Head of caudate nucleus (tissue), 42 donors: Measurements from ENCODE around the gene RAPSN.

ENCODE experiments used
- DNase-seq, 42 donors: peaks; one replicate each; pipeline versions ENCODE4 v3.0.0 to v3.0.0-alpha.2; 2020 to 2021; ENCODE audit warnings: mixed read lengths in 7 of 42
- intact Hi-C: fragments of 100-400 bp; cut with DNase I; formaldehyde crosslinking; loops from one replicate; pipeline ENCODE4 v1.15.0; 2022

RAPSN gene

DNA sequence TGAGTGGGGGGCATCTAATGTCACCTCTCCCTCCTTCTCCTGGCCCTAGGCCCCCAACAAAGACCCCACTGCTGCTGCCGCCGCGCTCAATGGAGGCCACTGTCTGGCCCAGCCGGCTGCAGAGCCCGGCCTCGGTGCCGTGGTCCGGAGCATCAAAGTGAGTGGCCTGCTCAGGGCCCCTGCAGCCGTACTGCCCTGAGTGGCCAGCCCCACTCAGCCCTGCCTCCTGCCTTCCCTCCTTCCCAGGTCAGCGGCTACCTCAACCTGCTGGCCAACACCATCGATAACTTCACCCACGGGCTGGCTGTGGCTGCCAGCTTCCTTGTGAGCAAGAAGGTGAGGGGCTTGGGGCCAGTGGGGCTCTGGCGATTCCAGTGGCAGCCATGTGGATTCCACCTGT lies 35.6 kb downstream of the RAPSN start:
- intact Hi-C loops, result no loop called here
- DNase-seq, result no peak

DNA sequence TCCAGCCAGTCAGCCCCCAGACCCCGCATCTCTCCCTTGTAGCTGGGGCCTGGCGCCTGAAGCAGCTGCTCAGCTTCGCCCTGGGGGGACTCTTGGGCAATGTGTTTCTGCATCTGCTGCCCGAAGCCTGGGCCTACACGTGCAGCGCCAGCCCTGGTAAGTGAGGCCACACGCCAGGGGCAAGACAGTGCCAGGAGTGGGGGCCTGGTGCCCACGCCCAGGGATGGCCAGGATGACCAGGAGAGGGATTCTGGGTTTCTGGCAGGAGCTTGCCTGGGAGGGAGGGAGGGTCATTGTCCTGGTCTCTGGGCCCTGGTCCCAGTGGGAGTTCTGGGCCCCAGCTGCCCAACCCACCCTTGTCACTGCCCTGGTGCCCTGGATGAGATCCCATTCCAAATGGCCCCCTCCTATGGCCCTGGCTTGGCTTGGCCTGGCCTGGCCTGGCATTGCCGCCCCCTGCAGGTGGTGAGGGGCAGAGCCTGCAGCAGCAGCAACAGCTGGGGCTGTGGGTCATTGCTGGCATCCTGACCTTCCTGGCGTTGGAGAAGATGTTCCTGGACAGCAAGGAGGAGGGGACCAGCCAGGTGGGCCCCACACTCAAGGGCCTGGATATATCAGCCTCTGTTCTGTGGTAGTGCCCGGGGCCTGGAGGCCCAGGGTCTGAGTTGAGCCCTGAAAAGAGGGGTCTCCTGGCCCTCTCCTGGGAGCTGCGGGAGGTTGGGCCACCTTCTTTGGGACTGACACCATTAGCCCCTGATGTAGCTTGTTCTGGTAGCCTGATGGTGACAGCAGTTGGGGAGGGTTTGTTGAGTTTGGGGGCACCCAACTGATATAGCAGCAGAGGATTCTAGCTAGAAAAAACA lies 36.8 kb downstream of the RAPSN start:
- intact Hi-C loops, result no loop called here
- DNase-seq, result peak in 23 of 42 donors; percentile 39 to 77 (median 59)

DNA sequence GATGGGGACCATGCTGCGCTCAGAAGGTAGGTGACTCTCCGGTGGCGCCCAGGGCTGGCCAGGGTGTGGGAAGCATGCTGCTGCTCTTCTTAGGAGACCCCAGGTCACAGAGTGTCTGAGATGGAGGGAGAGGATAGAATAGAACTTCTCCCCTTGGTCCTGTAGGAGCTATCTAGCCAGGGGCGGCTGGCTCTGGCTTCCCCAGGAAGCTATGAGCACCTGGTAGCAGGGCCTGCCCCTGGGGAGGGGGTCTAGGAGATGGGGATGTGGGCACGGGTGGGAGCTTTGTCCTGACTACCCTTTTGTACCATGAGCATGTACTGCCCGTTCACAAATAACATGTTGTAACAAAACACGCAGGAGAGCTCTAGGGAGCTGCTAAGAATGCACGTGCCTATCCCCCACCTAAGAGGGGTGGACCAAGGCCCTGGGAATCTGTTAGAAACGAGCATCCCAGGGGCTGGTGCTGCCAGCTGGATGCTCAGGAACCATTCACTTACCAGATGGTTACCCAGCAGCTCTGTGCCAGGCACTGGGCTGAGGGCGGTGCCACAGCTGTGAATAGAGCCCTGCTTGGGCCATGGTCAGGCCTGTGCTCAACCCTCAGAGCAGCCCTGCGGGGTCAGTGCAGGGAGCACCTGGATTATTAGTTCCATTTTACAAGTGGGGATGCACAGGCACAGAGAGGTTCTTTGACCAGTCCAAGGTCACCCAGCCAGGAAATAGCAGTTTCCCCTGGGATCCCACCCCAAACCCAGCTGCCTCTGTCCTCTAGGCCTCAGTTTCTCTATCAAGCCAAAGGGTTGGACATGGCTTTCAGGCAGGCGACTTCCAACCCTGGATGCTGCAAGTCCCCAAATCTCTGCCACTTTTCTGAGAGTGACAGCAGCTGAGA lies 38.3 kb downstream of the RAPSN start:
- DNase-seq, result no peak
- intact Hi-C loops, result no loop called here

DNA sequence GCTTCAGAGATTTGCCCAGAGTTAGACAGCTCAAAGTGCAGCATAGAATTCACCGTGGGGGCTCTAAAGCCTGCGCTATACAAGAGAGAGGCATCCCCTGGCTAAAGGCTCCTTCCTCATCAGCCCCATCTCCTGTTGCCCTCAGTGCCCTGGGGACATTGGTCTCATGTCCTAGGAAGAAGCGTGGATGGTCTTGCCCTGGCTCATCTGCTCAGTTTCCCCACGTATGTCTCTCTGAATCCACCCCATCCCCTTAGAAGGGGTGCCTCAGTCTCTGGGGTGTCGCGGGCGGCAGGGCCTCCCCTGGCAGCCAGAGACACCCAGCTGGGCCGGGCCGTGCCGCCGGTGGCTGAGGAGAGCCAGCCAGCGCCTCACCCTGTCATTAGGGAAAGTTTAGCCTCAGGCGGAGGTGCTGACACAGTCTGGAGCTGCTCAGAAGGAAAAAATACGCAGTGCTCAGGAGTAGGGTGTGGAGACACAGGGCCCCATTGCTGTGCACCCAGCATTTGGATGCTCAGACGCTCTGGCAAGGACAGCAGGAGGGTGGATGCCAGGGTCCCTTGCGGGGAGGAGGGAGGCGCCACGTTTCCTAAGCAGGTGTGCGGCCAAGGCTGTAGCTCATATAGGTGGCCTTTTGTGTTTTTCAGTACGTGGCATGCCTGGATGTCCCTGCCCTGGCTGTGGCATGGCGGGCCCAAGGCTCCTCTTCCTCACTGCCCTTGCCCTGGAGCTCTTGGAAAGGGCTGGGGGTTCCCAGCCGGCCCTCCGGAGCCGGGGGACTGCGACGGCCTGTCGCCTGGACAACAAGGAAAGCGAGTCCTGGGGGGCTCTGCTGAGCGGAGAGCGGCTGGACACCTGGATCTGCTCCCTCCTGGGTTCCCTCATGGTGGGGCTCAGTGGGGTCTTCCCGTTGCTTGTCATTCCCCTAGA lies 39.2 kb downstream of the RAPSN start:
- DNase-seq, result peak in 1 of 42 donors; percentile 42
- intact Hi-C loops, result loop anchor here (5.0 kb wide), 1 partner anchor 168 kb away; the partner anchor contains the start of genes KBTBD4 and NDUFS3

DNA sequence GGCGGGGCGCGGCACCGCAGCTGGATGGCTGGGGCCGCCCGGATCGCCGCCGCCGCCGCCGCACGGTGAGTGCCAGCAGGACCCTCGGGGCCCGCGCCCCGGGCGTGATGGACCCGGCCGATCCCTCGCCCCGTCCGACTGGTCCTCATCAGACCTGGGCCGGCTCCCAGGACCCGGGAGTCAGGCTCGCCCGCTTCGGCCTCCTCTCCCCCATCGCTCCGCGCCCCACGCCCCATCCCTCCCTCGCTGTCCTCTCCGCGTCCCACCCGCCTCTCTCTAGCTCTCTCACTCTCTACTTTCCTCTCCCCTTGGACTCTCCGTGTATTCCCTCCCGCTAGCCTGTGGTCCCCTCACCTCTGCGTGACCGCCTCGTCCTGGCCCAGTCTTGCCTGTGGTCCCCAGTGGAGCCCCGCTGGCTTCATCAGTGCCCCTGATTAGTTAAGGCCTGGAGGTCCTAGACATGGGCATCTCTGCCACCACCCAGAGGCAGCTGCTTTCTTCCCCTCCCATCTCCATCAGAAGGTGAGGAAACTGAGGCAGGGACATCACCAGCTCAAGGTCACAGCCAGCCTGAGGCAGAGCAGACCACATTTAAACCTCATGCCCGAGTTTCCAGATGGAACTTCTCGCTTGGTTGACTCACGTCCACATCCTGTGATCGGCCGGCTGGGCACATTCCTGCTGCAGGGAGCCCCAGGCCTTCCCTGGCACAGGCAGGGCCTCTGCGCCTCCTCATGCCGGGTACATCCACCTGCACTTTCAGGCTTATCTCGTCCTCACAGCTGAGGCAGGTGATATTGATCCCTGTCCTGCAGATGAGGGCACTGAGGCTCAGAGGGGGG lies 40.1 kb downstream of the RAPSN start:
- peak in 1 of 42 donors; percentile 34 for DNase-seq
- intact Hi-C loops, result loop anchor here (1.0 to 5.0 kb wide), 2 partner anchors 17 to 168 kb away; partner anchors contain the start of genes KBTBD4, NDUFS3 and PSMC3

DNA sequence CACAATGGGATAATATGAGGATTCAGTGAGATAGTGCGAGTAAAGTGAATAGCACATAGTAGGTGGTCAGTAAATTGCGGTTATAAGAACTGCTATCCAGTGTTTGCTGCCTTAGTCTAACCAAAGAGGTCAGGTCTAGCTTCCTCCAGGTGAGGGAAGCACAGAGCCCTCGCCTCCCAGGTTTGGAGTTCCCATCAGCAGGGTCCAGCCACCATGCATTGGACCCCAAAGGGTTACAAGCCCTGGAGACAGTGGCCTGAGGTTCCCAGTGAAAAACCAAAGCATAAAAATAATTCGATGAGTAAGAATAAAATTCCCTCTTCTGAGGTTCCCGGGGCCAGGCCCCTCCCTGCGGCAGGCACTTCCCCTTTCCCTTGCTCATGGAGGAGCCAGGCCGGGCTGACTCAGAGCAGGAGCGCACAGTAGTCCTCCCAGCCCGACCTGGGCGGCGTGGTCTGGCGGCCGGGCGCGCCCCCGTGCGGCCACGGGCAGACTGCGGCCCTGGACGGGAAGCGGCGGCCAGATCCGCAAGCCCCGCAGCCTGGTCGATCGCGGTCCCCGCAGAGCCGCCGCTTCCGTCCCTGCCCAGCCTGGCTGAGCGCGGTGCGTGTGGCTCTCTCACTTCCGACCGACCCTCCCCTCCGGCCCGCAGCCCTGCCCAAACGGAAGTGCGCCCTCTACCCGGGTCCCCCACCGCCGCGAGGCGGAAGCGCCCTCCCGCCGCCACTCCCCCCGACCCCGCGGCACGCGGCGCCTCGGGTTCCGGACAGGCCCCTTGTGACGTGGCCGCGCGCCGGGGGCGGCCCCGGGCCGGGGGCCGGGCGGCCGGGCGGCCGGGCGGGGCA lies 41.0 kb downstream of the RAPSN start, which contains the start of gene SLC39A13:
Gene SLC39A13, plus strand, starts transcription at position 845 of the 845 bp plus-strand sequence. CDS start 1,505 bp downstream, outside the sequence.
- intact Hi-C loops, result loop anchor here (1.0 to 5.0 kb wide), 2 partner anchors 18 to 169 kb away; partner anchors contain the start of genes KBTBD4, NDUFS3 and PSMC3
- peak; percentile 76 to 97 (median 94) for DNase-seq

DNA sequence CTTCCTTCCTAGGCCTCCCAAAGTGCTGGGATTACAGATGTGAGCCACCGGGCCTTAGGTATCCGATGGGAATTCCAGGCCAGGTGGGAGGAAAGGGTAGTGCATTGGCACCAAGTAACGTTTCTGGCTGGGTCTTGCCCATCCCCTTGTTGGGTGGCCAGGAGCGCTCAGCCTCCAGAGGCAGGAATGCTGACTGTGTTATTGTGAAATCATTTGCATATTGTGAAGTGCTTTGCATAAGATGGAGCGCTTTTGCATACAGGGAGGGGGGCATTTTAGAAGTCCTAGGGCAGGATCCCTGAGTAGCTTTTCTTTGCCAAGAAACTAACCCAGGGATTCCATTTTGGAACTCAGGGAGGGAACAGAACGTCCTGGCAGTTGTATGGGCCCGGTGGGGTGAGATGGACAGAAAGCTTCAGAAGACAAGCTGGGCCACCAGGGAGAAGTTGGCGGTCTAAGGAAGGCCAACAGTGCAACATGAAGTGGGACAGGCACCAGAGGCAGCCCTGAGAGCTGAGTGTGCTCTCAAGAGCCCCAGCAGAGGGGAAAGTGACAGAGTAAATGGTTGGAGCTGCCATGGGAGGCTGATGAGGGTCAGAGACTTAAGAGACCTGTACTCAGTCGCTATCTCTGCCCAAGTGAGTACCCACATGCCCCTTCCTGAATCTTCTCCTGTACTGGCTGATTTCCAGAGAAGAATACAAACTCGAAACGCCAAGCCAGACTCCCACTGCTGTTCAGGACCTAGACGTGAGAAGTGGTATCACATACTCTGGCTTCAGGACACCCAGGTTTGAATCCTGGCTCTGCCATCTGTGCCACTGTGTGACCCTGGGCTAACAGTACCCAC lies 41.8 kb downstream of the RAPSN start:
- intact Hi-C loops, result loop anchor here (5.0 kb wide), 1 partner anchor 170 kb away; the partner anchor contains the start of genes KBTBD4 and NDUFS3
- no peak for DNase-seq

DNA sequence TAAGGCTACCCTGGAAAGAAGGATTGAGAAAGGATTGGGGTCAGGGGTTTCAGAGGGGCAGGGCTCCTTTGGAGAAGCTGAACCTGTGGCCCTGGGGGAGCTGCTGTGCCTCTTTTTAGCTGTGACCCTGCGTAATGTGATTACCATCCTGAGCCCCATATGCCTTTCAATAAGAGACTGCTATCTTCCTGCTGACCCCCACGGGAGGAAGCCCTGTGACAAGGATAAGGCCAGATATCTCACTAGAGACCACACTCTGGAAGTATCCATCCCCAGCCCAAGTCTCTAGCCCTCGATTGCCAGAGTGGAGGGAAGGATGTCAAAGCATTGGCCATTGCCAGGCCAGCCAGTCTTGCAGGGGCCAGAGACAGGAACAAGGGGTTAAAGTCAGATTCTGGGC lies 45.4 kb downstream of the RAPSN start:
- intact Hi-C loops, result no loop called here
- DNase-seq, result no peak

DNA sequence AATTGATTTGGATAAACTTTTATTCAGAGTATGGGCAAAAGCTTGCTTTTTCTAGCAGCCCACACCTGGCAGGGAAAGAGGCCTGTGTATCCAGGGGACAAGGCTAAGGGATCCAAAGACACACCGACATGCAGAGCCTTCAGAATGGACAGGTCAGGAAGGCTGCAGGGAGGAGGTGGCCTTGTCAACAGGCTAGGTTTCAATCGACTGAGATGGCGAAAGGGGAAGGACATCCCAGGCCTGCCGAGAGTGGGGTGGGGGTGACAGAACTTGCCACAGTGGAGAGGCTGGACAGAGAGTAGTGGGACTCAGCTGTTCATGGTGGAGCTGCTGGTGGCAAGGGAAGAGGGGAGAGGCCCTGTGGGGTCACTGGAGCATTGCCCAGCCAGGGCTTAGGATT lies 45.8 kb downstream of the RAPSN start:
- intact Hi-C loops, result no loop called here
- no peak for DNase-seq

DNA sequence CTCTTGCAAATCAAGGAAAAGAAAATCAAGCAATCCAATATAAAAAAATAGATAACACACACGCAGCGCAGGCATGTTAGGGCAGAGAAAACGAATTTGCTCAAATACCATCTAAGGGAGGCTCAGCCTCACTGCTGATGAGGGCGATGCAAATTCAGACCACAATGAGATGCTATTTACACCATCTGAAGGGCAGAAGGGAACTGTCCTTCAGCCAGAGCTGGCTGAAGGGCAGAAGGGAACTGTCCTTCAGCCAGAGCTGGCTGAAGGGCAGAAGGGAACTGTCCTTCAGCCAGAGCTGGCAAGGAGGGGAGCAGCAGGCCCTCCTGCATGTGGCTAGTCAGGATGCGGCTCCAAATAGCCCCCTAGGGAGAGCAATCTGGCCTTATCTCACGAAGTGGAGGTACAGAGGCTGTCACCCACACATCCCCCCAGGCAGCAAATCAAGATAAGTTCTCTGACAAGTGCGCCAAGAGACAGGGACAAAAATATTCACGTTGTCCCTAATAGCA lies 48.1 kb downstream of the RAPSN start:
- intact Hi-C loops, result no loop called here

DNA sequence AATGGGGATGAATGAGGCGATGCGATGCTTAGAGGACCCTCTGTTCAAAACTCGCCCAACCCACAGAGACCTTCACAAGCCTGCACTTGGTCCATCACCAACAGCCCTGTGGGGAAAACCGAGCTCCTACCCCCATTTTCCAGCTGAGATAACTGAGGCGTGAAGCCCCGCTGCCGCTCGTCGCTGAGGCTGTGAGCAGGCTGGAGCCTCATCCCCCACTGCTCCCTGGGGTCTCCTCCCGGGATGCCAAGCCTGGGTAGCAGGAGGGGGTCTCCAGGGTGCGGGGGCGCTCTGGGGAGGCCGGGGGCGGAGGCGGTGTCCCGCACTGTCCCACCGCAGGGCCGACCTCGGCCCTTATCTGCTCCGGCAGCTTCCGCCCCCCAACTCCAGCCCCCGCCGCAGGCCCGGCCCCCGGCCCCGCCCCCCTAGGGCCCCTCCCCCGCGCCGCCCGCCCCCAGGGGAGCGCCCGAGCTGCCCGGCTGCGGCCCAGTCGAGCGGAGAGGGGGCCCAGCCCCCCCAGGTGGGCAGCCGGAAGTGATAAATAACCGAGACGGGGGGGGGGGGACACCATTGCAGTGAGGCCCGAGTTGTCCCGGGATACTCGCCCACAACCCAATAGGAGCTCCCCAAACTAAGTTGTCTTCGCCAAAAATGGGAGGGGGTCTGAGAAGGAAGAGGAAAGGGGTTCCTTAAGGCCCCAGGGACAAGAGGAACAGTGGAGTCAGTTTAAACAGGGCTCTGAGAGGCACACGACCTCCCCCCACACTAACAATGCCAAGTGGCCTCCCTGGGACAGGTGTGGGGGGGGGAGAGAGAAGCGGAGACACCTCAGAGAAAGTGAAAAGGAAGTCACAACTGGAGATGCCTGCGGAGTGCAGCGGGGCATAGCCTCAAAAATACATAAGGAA lies 48.8 kb downstream of the RAPSN start:
- intact Hi-C loops, result no loop called here
- DNase-seq, result no peak

More for the DNA sequence above, 48.1 kb downstream of the RAPSN start:
- DNase-seq, result no peak

DNA sequence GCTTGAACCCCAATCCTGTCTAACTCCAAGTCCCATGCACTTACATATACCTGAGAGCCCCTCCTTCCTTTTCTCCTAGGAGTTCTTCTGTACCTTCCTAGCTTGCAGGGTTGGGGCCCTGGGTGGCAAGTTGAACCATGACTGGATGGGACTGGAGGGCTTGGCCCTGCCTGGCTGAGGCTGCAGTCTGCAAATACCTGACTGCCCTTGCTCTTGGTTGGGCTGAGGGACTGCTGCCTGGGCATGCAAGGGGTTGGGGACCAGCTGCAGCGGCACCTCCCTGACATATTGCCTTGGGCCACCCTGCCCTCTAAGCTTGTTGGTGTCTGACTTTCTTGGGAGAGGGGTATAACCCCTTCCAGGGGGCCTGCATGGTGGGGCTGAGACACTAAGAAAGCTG lies 50.4 kb downstream of the RAPSN start:
- intact Hi-C loops, result no loop called here
- DNase-seq, result no peak

DNA sequence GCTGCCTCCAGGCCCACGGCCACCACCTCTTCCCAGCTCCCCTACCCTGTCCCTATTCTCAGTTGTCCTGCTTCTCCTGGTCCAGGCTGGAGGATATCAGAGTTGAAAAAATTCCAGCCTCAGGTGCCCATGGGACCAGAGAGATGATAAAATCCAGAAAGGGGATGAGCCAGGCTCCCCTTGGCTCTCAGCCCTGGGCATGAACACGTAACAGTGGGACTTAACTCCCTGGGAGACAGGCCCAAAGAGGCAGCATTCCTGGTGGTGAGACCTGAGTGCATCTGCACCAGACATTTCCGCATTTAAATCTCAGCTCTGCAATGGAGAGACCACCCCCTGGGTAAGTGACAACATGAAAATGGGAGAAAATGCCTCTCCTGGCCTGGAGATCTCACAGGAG lies 50.9 kb downstream of the RAPSN start:
- intact Hi-C loops, result no loop called here
- no peak for DNase-seq

DNA sequence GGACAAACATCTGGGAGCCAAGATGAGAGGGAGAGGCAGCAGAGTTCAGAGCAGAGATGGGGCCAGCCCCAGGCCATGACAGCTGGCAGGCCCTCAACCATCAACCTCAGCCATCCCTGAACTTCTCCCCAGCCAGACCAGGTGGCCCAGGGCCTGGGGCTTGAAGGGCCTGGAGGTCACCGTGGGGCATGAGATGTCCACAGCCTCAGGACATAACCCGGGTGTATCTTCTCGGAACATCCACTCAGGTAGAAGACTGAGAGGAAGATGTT lies 53.0 kb downstream of the RAPSN start:
- intact Hi-C loops, result no loop called here

More for the DNA sequence above, 53.0 kb downstream of the RAPSN start:
- no peak for DNase-seq
